HEK293 (cell line): ENCODE data around the gene DLX4.
A peak's percentile ranks its signal among the peaks of the same experiment; 100 is the strongest.

Experiments
- CTCF ChIP-seq: fragments of 450-650 bp; formaldehyde crosslinking; IDR thresholded peaks from 2 replicates; pipeline ENCODE4 v1.5.1; 2016; ENCODE audit warnings: missing biosample characterization, missing genetic modification characterization
- IKZF3 ChIP-seq: fragments of 450-650 bp; IDR thresholded peaks from 2 replicates; pipeline ENCODE4 v1.5.0; 2018; ENCODE audit warnings: missing biosample characterization, mild to moderate bottlenecking, missing genetic modification characterization, moderate library complexity
- MZF1 ChIP-seq: fragments of 450-650 bp; formaldehyde crosslinking; IDR thresholded peaks from 2 replicates; pipeline ENCODE4 v1.5.1; 2017; ENCODE audit warnings: missing biosample characterization, missing genetic modification characterization, borderline replicate concordance
- PRDM1 ChIP-seq: fragments of 450-650 bp; formaldehyde crosslinking; IDR thresholded peaks from 2 replicates; pipeline ENCODE4; 2016; ENCODE audit warnings: missing biosample characterization, missing genetic modification characterization
- WT1 ChIP-seq: fragments of 450-650 bp; formaldehyde crosslinking; IDR thresholded peaks from 2 replicates; pipeline ENCODE4 v1.5.1; 2016; ENCODE audit warnings: missing biosample characterization, missing genetic modification characterization
- ZBTB20 ChIP-seq: fragments of 450-650 bp; formaldehyde crosslinking; IDR thresholded peaks from 2 replicates; pipeline ENCODE4 v1.5.1; 2016; ENCODE audit warnings: missing biosample characterization, missing genetic modification characterization
- ZBTB21 ChIP-seq: fragments of 450-650 bp; formaldehyde crosslinking; IDR thresholded peaks from 2 replicates; pipeline ENCODE4 v1.5.1; 2017; ENCODE audit warnings: missing biosample characterization, missing genetic modification characterization
- ZFP69B ChIP-seq: fragments of 450-650 bp; formaldehyde crosslinking; IDR thresholded peaks from 2 replicates; pipeline ENCODE4 v1.5.1; 2016; ENCODE audit warnings: missing biosample characterization, missing genetic modification characterization
- ZNF112 ChIP-seq: fragments of 450-650 bp; formaldehyde crosslinking; IDR thresholded peaks from 2 replicates; pipeline ENCODE4 v1.5.0; 2017; ENCODE audit warnings: missing biosample characterization, missing genetic modification characterization
- ZNF133 ChIP-seq: fragments of 450-650 bp; formaldehyde crosslinking; IDR thresholded peaks from 2 replicates; pipeline ENCODE4 v1.5.1; 2016; ENCODE audit warnings: missing biosample characterization, missing genetic modification characterization
- ZNF155 ChIP-seq: fragments of 450-650 bp; formaldehyde crosslinking; IDR thresholded peaks from 2 replicates; pipeline ENCODE4 v1.5.1; 2016; ENCODE audit warnings: missing biosample characterization, missing genetic modification characterization
- ZNF18 ChIP-seq: fragments of 450-650 bp; formaldehyde crosslinking; IDR thresholded peaks from 2 replicates; pipeline ENCODE4 v1.5.1; 2016; ENCODE audit warnings: missing biosample characterization, missing genetic modification characterization
- ZNF2 ChIP-seq: fragments of 450-650 bp; formaldehyde crosslinking; IDR thresholded peaks from 2 replicates; pipeline ENCODE4 v1.5.1; 2016; ENCODE audit warnings: missing biosample characterization, missing genetic modification characterization
- ZNF214 ChIP-seq: fragments of 450-650 bp; formaldehyde crosslinking; IDR thresholded peaks from 2 replicates; pipeline ENCODE4 v1.5.1; 2017; ENCODE audit warnings: missing biosample characterization, mild to moderate bottlenecking, missing genetic modification characterization, borderline replicate concordance
- ZNF266 ChIP-seq: fragments of 450-650 bp; formaldehyde crosslinking; IDR thresholded peaks from 2 replicates; pipeline ENCODE4 v1.5.1; 2016; ENCODE audit warnings: missing biosample characterization, missing genetic modification characterization, low read depth
- ZNF292 ChIP-seq: fragments of 450-650 bp; formaldehyde crosslinking; IDR thresholded peaks from 2 replicates; pipeline ENCODE4 v1.5.1; 2016; ENCODE audit warnings: low read depth, missing biosample characterization, missing genetic modification characterization, borderline replicate concordance
- ZNF302 ChIP-seq: fragments of 450-650 bp; formaldehyde crosslinking; IDR thresholded peaks from 2 replicates; pipeline ENCODE4 v1.5.1; 2016; ENCODE audit warnings: missing biosample characterization, missing genetic modification characterization, low read depth
- ZNF341 ChIP-seq: fragments of 450-650 bp; formaldehyde crosslinking; IDR thresholded peaks from 2 replicates; pipeline ENCODE4; 2016; ENCODE audit warnings: low read depth, missing biosample characterization, missing genetic modification characterization
- ZNF449 ChIP-seq: fragments of 450-650 bp; formaldehyde crosslinking; IDR thresholded peaks from 2 replicates; pipeline ENCODE4 v1.5.1; 2017; ENCODE audit warnings: missing biosample characterization, mild to moderate bottlenecking, missing genetic modification characterization, moderate library complexity
- ZNF596 ChIP-seq: fragments of 450-650 bp; IDR thresholded peaks from 2 replicates; pipeline ENCODE4 v1.5.0; 2018; ENCODE audit warnings: missing biosample characterization, mild to moderate bottlenecking, missing genetic modification characterization, moderate library complexity
- ZNF621 ChIP-seq: fragments of 450-650 bp; formaldehyde crosslinking; IDR thresholded peaks from 2 replicates; pipeline ENCODE4 v1.5.1; 2017; ENCODE audit warnings: missing biosample characterization, missing genetic modification characterization
- ZNF654 ChIP-seq: fragments of 450-650 bp; formaldehyde crosslinking; IDR thresholded peaks from 2 replicates; pipeline ENCODE4 v1.5.1; 2016; ENCODE audit warnings: low read depth, missing biosample characterization, missing genetic modification characterization
- ZNF658 ChIP-seq: fragments of 450-650 bp; formaldehyde crosslinking; IDR thresholded peaks from 2 replicates; pipeline ENCODE4; 2016; ENCODE audit warnings: missing biosample characterization, missing genetic modification characterization
- ZNF692 ChIP-seq: fragments of 450-650 bp; formaldehyde crosslinking; IDR thresholded peaks from 2 replicates; pipeline ENCODE4 v1.5.1; 2016; ENCODE audit warnings: missing biosample characterization, missing genetic modification characterization
- ZNF76 ChIP-seq: fragments of 450-650 bp; formaldehyde crosslinking; IDR thresholded peaks from 2 replicates; pipeline ENCODE4; 2016; ENCODE audit warnings: low read depth, missing biosample characterization, missing genetic modification characterization, borderline replicate concordance
- ZNF785 ChIP-seq: fragments of 450-650 bp; formaldehyde crosslinking; IDR thresholded peaks from 2 replicates; pipeline ENCODE4 v1.5.1; 2016; ENCODE audit warnings: missing biosample characterization, missing genetic modification characterization
- ZNF837 ChIP-seq: fragments of 450-650 bp; formaldehyde crosslinking; IDR thresholded peaks from 2 replicates; pipeline ENCODE4 v1.5.1; 2016; ENCODE audit warnings: missing biosample characterization, missing genetic modification characterization
- TF ChIP-seq, protein P1 (sequence below): fragments of 450-650 bp; formaldehyde crosslinking; IDR thresholded peaks from 2 replicates; pipeline ENCODE4 v1.5.1; 2017; ENCODE audit warnings: missing biosample characterization, missing genetic modification characterization
- TF ChIP-seq, protein P2 (sequence below): fragments of 450-650 bp; formaldehyde crosslinking; IDR thresholded peaks from 2 replicates; pipeline ENCODE4 v1.5.1; 2016; ENCODE audit warnings: missing biosample characterization, missing genetic modification characterization
- TF ChIP-seq, protein P3 (sequence below): fragments of 450-650 bp; formaldehyde crosslinking; IDR thresholded peaks from 2 replicates; pipeline ENCODE4 v1.5.1; 2016; ENCODE audit warnings: missing biosample characterization, missing genetic modification characterization

Gene DLX4

GRCh38 chr17:49968405-49969133, 421 bp upstream of the DLX4 start (continued):
- TF ChIP-seq ZNF785 (tag by site-specific recombination), result no peak
- TF ChIP-seq ZFP69B, result no peak
- no peak for TF ChIP-seq ZNF341 (tag by site-specific recombination)
- TF ChIP-seq CTCF, result no peak
- peak; percentile 98 for TF ChIP-seq ZBTB20 (tag by site-specific recombination)
- no peak for TF ChIP-seq ZNF214 (tag by site-specific recombination)
- no peak for TF ChIP-seq PRDM1 (tag by site-specific recombination)
- no peak for TF ChIP-seq ZNF266 (tag by site-specific recombination)
- peak; percentile 37; the same call in 1 of the 2 replicates for TF ChIP-seq ZNF76
- TF ChIP-seq, protein P1, sequence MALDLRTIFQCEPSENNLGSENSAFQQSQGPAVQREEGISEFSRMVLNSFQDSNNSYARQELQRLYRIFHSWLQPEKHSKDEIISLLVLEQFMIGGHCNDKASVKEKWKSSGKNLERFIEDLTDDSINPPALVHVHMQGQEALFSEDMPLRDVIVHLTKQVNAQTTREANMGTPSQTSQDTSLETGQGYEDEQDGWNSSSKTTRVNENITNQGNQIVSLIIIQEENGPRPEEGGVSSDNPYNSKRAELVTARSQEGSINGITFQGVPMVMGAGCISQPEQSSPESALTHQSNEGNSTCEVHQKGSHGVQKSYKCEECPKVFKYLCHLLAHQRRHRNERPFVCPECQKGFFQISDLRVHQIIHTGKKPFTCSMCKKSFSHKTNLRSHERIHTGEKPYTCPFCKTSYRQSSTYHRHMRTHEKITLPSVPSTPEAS, result no peak
- no peak for TF ChIP-seq ZNF658
- TF ChIP-seq ZNF112 (tag by site-specific recombination), result no peak
- TF ChIP-seq ZNF133 (tag by site-specific recombination), result no peak
- TF ChIP-seq, protein P2, sequence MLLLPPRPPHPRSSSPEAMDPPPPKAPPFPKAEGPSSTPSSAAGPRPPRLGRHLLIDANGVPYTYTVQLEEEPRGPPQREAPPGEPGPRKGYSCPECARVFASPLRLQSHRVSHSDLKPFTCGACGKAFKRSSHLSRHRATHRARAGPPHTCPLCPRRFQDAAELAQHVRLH, result no peak
- 0 out of 2 replicates have a peak, but pooled peaks have one; percentile 49 for TF ChIP-seq IKZF3
- TF ChIP-seq ZNF155, result no peak
- TF ChIP-seq WT1, result no peak
- no peak for TF ChIP-seq ZNF292 (tag by site-specific recombination)
- TF ChIP-seq ZNF596, result peak; percentile 38; the same call in 1 of the 2 replicates
- no peak for TF ChIP-seq ZNF18 (tag by site-specific recombination)
- no peak for TF ChIP-seq ZNF449 (tag by site-specific recombination)
- no peak for TF ChIP-seq ZNF302 (tag by site-specific recombination)
- TF ChIP-seq ZNF692 (tag by site-specific recombination), result no peak
- TF ChIP-seq MZF1, result peak; percentile 82
- peak; percentile 76; the same call in 1 of the 2 replicates for TF ChIP-seq ZNF2
- TF ChIP-seq ZNF654 (tag by site-specific recombination), result no peak
- TF ChIP-seq ZNF621 (tag by site-specific recombination), result no peak
- TF ChIP-seq ZBTB21 (tag by site-specific recombination), result no peak
- TF ChIP-seq, protein P3, sequence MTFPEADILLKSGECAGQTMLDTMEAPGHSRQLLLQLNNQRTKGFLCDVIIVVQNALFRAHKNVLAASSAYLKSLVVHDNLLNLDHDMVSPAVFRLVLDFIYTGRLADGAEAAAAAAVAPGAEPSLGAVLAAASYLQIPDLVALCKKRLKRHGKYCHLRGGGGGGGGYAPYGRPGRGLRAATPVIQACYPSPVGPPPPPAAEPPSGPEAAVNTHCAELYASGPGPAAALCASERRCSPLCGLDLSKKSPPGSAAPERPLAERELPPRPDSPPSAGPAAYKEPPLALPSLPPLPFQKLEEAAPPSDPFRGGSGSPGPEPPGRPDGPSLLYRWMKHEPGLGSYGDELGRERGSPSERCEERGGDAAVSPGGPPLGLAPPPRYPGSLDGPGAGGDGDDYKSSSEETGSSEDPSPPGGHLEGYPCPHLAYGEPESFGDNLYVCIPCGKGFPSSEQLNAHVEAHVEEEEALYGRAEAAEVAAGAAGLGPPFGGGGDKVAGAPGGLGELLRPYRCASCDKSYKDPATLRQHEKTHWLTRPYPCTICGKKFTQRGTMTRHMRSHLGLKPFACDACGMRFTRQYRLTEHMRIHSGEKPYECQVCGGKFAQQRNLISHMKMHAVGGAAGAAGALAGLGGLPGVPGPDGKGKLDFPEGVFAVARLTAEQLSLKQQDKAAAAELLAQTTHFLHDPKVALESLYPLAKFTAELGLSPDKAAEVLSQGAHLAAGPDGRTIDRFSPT (tag by site-specific recombination), result no peak
- no peak for TF ChIP-seq ZNF837 (tag by site-specific recombination)
